HG02840 (cell line): Measurements from ENCODE around the gene DMTF1.
"Not testable (repeated sequence)": the region's sequence is repeated elsewhere in the genome, so short reads cannot be mapped to it uniquely, and the experiment has no call there.

Experiments
- ATAC-seq: cut with Tn5 transposase; IDR thresholded peaks from one replicate; pipeline ENCODE4 v1.9.1; 2021; ENCODE audit warnings: mild to moderate bottlenecking, moderate library complexity, moderate number of reproducible peaks; ENCODE audit not compliant: unreplicated experiment, low FRiP score

Gene DMTF1

DNA sequence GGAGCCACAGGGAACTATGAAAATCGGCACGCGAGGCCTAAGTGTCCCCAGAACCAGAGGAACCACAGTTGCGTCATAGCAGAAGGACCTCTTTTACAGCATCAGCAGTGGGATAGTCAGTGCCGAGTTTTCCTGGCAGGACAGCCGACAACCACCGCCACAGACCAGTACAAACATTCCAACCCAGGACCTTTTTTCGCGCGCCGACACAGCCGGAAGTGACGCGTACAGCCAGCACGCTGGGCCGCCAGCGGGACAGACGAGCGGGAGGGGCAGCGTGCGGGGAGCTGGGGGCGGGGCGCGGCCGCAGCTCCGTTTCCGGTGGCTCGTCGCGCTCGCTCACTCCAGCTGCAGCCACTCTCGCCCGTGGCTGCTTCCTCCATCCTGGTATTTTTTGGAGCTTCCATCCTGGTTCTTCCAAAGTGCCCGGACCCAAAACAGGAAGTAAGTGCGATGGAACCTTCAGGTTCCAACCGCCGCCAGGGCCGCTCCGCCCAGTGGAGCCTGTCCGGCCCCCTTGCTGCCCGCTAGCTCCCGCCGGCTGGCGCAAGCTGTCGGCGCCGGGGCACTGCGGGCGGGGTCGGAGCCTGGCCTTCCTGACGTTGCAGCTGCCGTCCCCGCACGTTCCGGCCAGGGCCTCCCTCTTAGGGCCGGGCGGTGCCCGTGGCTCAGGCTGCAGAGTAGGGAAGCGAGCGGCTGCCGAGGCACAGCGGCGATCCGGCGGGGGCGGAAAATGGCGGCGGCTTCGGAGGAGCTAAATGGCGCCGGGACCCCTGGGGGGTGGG lies at the start of gene DMTF1:
Gene DMTF1 (plus strand): TSS at position 342 of the 785 bp plus-strand sequence. CDS start 12,489 bp downstream, outside the sequence.
- ATAC-seq: peak; percentile 92

DNA sequence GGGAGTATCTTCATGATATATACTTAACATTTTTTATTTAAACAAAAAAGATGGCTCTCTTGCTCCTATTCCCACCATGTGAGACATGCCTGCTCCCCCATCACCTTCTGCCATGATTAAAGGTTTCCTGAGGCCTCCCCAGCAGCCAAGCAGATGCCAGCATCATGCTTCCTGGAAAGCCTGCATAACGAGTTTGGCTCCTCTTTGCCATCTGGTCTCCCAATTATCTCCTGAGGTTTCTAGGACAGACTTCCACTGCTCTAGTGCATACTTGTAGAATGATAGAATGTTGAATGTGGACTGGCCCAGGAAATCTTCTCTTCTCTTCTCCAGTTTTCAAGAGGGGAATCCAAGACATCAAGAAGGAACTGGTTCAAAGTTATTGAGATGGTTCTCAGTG lies 46.9 kb upstream of the DMTF1 start:
- ATAC-seq: no peak

DNA sequence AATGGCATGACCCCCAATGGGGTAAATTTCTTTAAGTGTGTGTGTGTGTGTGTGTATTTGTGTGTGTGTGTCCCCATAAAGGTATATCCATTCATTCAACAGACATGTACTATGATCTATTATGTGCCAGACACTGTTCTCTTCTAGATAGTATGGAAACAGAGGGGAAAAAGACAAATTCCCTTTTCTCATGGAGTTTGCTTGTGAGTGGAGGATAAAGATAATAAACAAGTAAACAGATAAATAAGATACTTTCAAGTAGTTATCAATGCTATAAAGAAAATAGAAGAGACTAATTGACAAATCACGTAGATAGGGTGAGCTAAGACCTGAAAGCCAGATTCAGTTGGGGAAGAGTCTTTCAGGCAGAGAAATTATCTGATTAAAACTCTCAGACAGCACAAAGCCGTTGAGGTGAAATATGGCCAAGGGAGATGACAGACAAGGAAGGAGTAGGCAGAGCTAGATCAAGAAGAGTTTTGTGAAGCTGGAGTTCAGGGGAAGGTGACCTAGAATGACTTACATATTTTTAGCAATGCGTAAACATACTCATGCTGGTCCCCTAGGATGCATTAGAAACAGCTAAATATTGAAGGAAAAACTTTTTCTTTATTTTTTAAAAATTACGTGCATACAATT lies 45.2 kb upstream of the DMTF1 start:
- no peak for ATAC-seq

DNA sequence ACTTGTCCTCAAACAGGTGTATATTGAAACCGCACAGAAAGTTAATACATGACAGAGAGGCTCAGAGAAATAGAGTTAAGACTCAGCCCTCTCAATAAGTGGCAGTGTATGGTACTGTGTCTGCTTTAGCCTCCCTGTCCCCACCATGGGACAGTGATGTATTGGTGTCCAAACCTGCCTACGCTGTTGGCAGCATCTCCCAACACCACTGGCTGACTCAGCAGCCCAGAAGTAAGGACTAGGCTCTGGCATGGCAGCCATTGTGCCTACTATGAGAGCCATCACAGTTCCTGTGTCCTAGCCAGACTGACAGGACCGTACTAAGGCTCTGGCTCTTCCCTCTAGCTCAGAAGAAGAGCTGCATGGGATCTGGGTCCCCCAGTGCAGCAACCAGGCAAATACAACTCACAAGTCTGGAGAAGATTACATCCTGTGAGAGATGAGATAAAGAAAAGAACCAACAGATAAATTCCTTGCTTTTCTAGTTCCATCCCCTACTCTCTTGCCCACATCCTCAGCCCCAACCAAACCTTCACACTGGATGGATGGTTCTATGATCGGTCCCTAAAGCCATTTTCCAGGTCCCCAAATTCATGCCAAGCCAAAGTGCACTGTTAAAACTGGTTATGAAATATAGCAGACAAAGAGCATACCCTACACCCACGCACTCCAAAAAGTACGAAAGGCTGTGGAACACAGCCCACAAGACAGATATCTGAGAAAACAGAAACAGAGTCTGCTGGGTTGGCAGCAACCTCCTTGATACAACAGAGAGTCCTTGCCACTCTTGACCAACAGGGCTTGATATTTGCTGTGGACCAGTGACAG lies 44.1 kb upstream of the DMTF1 start:
- ATAC-seq: no peak

DNA sequence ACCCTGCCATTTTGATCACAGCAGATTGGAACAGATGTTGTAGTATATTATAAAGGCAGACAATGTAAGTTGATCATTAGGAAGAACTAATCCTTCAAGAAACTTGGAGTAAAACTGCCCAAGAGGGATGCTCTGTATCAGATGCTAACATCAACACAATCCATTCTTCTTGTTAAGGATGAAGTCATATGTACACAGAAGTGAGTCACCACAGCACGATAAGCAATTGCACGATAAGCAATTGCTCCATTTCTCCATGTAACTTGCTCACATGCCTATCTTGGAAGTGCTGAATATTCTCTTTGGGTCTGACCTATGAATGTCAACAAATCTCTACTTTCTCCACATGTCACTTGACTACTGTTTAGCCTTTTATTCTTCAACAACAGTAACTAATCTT lies 41.5 kb upstream of the DMTF1 start:
- no peak for ATAC-seq

DNA sequence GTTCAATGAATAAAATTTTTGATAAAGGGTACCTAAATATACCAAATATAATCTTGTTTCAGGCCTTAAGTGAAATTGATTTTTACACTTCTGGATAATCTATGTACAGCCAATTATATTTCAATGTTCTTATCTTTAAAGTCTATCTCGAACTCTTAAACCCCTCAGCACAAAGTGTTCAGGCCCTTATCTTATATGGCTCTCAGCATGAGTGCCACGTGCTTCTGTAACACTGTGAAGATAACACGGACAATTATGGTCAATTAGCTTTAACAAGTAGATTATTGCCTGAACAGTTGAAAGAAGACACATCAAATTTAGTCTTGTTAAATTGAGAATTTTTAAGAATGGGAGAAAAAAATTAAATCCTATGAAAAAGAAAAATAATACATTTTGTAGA lies 40.4 kb upstream of the DMTF1 start:
- no peak for ATAC-seq

GRCh38 chr7:87113077-87113476 lies 39.2 kb upstream of the DMTF1 start:
- no peak for ATAC-seq

DNA sequence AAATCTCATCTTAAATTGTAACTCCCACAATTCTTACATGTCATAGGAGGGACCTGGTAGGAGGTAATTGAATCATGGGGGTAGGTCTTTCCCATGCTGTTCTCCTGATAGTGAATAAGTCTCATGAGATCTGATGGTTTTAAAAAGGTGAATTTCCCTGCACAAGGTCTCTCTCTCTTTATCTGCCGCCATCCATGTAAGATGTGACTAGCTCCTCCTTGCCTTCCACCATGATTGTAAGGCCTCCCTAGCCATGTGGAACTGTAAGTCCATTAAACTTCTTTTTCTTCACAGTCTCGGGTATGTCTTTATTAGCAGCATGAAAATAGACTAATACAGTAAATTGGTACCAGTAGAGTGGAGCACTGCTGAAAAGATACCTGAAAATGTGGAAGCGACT lies 38.3 kb upstream of the DMTF1 start:
- not testable (repeated sequence) for ATAC-seq

- ATAC-seq: not testable (repeated sequence)
Observed at GRCh38 chr7:87115772-87116171, 36.5 kb upstream of the DMTF1 start.

DNA sequence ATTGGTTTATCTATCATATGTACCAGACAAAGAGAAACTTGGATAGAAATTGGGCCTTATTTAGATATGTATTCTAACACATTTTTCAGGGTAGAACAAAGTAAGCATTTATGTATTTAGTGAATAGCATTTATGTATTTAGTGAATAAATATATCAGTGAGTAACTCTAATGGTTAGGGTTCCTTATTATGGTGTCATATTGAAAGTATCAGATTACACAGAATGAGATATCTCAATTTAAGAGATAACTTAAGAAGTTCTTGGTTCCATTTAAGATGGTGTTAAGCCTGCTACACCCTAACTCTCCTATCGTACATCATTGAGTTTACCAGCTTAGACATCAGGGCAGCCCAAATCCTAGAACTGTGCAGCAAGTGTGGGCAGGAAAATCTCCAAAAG lies 35.9 kb upstream of the DMTF1 start:
- ATAC-seq: no peak

- no peak for ATAC-seq
Observed at GRCh38 chr7:87119581-87119980, 32.7 kb upstream of the DMTF1 start.

DNA sequence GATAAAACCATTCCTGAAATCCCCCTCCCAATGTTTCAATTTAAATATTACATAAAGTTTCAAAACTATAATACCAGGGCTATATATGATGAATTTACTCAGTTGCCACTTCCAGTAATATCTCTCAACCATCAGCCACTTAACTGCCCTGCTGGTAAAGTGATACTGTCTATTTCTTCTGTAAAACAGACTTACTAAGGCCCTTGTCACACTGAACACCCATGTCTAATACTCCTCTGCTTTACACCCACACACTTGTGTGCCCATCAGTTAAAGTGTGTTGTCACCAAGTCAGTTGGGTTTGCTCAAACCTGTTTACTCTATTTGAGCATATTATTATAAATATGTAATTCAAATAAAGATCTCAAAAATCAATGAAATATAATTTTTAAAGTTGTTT lies 29.1 kb upstream of the DMTF1 start:
- no peak for ATAC-seq

DNA sequence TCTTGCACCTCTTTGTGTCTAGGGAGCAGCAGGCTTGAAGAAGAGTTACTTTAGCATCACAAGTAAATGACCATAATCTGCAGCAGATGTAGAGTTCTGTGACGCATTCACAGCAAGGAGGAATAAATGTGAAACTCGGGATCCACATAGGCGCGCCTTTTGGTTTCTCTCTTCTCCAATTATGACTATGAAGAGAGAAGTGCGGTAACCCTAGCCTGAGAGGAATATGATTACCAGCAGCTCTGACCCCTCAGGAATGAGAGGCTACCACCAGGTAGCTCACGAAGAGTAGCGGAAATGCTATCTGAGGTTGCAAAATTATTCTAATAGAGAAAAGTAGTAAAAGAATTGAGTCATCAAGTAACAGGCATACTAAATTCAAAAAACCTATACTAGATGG lies 25.2 kb upstream of the DMTF1 start:
- ATAC-seq: no peak

DNA sequence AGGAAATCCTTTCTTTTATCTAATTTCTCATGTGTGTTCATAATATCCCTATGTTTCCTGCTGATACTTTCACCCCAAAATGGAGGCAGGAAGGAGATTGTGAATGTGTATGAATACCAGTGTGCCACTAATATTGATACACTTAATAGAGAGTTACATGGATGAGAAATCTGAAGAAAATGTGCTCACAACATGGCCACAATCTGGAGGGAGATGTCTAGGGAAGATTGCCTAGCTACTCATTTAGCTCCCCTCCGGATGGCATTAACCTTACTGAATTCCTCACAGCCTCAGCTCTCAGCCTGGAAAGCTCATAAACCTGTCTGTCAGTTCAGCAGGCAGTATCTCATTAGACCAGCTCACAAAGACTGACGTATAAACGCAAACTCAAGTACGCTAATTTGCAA lies 23.4 kb upstream of the DMTF1 start:
- ATAC-seq: no peak

GRCh38 chr7:87129332-87129731 lies 22.9 kb upstream of the DMTF1 start:
- ATAC-seq: no peak

DNA sequence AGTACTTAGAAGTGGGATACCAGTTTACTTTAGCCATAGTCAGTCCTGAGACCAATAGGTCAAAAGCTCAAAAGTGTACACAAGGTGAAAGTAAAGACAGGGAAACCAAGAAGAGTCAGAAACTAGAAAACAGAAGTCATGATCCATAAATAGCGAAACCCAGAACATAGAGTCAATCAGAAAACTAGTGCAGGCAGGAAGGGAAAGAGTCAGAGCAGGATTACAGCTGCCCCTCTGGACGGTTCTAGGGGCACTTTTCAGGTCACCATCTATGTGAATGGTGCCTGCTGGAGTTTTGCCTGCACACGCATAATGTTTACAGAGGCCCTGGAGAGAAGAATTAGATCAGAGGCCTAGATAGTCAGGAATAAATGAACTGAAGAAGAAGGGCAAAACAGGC lies 22.4 kb upstream of the DMTF1 start:
- ATAC-seq: peak; percentile 95

DNA sequence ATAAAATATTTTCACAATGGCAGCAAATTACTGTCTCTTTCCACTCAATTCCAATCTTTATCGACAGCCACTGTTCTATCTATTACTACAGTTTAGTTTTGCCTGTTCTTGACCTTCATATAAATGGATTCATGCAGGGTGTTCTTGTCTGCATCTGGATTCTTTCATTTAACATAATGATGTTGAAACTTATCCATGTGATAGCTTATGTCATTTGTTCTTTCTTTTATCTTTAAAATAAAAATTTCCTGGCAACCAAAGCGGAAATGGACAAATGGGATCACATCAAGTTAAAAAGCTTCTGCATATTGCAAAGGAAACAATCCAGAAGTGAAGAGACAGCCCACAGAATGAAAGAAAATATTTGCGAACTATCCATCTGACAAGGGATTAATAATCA lies 20.5 kb upstream of the DMTF1 start:
- ATAC-seq: no peak

DNA sequence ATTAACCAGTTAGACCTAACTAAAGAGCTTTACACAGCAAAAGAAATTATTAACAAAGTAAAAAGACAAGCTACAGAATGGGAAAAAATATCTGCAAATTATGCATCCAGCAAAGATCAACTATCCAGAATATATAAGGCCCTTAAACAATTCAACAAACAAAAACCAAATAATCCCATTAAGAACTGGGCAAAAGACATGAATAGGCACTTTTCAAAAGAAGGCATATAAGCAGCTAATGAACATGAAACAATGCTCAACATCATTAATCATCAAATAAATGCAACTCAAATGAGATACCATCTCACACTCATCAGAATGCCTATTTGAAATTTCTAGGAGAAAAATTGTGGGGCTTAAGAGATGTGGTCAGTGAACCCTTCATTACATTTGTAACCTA lies 15.0 kb upstream of the DMTF1 start:
- ATAC-seq: no peak

GRCh38 chr7:87139514-87139913 lies 12.7 kb upstream of the DMTF1 start:
- no peak for ATAC-seq

DNA sequence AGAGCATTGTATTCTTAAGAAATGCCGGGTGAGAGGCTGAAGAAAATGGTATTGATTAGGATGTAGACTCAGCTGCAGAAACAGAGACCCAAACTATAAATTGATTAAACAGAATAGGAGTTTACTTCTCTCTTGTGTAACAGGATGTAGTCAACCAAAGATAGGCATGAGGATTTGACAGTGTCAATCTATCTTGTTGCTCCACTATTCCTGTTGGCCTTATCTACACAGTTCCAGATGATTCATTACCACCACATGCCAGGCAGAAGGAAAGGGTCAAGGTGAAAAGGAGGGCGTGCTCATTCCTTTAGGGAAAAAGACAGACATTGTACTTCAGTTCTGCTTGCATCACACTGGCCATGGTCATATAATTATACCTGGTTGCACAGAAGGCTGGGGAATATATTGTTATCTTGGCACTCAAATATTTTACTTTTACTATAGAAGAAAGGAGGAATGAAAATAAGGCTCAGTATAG lies 11.9 kb upstream of the DMTF1 start:
- no peak for ATAC-seq

- ATAC-seq: peak; percentile 98
Observed at GRCh38 chr7:87144173-87144657, 8.0 kb upstream of the DMTF1 start.
